Epithelial cell of esophagus (primary cell): ENCODE measurements around the gene SELENOO.

Experiments used
- DNase-seq: peaks from one replicate; pipeline ENCODE4 v3.0.0; 2010; ENCODE audit warnings: low read depth
- H3K4me3 ChIP-seq: 2 replicates; pipeline ENCODE4 v1.5.1; 2011; ENCODE audit warnings: mild to moderate bottlenecking, low read length, control low read depth
- TF ChIP-seq, protein P1 (sequence below): IDR thresholded peaks from 2 replicates; pipeline ENCODE4 v1.5.1; 2011; ENCODE audit warnings: low read depth, mild to moderate bottlenecking, low read length, control low read depth, inconsistent platforms; ENCODE audit not compliant: insufficient read depth; ENCODE audit errors: missing control alignments

The SELENOO gene

GRCh38 chr22:50178871-50179869, 21.6 kb upstream of the SELENOO start:
- DNase-seq = no peak
- H3K4me3 ChIP-seq = no peak overlapping the region
- TF ChIP-seq, protein P1, sequence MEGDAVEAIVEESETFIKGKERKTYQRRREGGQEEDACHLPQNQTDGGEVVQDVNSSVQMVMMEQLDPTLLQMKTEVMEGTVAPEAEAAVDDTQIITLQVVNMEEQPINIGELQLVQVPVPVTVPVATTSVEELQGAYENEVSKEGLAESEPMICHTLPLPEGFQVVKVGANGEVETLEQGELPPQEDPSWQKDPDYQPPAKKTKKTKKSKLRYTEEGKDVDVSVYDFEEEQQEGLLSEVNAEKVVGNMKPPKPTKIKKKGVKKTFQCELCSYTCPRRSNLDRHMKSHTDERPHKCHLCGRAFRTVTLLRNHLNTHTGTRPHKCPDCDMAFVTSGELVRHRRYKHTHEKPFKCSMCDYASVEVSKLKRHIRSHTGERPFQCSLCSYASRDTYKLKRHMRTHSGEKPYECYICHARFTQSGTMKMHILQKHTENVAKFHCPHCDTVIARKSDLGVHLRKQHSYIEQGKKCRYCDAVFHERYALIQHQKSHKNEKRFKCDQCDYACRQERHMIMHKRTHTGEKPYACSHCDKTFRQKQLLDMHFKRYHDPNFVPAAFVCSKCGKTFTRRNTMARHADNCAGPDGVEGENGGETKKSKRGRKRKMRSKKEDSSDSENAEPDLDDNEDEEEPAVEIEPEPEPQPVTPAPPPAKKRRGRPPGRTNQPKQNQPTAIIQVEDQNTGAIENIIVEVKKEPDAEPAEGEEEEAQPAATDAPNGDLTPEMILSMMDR = no peak

DNA sequence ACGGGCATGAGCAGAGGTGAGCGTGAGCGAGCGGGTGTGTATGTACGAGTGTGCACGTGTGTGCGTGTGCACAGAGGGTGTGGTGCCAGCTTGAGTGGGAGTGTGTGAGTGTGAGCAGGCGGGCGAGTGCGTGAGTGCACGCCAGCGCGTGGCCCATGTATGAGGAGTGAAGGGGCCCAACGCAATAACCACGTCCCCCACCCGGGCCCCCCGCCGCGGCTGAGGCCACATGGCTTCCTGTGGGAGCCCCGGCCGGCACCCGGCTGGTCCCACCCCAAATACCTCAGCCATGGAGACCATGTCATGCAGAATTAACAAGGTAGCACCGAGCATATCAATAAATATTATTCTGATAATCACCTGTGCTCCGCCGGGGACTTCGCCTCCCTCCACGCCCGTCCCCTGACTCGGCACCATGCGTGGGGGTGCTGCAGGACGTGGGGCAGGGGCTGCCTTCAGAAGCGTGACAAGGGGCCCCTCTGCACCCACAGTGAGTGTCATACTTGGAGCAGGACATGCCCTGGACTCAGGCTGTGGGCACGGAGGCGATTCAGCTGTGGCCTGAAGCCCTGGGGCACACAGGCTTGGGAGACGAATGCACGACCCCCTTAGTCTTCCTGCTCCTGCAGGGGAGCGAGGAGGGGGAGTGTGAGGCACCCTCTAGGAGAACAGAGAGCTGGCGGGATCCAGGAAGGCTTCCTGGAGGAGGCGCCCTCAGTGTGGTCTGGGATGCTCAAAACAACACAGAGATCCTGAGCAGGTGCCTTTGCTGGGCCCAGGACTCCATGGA, 20.7 kb upstream of the SELENOO start:
- H3K4me3 ChIP-seq = no peak overlapping the region
- TF ChIP-seq, protein P1 = no peak
- DNase-seq = no peak

DNA sequence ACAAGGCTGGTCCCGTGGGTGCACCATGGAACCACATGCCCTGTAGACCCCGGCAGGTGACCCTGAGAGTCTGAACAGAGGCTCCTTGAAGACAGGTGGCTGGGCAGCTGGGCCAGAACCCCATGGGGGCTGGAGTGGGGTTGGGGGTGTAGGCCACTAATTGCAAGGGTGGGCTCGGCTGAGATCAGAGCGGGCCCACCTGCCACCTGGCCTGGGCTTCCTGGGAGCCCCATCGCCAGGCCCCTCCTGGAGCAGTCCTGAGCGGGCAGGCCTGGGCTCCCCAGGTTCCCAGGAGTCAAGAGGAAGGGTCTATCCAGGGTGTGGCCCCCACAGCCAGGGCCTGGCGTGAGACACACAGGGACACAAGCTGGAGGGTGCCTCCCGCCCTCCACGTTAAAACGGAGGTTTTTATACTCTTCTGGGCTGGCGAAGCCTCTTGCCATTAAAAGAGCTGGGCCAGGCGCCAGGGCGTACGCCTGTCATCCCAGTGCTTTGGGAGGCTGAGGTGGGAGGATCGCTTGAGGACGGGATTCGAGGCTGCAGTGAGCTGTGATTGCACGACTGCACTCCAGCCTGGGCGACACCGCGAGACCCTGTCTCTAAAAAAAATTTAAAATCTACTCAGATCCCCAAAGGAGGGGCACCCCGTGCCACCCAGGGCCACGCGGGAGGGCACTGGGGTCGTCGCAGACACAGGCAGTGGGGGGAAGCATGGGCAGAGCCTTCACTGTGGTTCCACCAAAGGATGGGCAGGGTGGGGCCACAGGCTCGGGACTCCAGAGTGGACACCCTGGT, 19.9 kb upstream of the SELENOO start:
- no peak overlapping the region for H3K4me3 ChIP-seq
- TF ChIP-seq, protein P1 = no peak
- DNase-seq = no peak

DNA sequence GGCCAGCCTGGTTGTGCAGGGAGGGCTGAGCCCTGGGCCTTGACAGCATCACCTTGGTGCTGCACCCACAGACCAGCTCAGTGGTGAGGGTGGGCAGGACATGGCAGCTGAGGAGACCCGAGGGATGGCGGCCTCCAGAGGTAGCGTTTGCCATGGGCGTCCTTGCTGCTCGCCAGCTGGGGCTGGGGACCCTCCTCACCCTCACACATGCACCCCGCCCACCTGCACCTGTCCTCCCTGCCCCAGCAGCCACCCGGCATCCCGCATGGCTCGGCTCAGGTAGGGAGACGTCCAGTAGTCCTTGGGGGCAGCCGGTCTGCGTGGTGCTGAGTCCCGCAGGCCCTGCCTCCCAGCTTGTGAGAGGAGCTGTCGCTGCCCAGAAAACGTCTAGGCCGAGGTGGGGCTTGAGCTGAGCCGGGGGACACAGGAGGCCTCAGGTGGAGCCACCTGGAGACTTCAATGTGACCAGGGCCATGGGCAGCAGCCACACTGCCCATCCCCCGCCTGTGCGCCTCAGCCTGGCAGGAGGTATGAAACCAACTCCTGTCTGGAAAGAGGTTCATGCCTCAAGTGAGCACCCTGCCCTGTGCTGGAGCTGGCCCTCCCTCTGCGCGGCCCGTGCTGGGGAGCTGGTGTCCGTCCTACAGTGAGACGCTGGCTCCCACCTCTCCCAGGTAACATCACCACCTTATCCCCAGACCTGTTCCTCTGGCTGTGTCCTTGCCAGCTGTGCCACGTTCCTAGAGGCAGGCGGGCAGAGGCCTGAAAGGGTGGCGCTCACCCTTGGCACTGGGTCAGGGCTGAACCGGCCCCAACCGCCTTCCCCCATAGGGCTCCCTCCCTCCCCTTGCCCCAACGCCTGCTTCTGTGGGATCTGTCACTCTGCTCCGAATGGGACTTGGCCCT, 18.4 kb upstream of the SELENOO start:
- TF ChIP-seq, protein P1 = no peak
- no peak overlapping the region for H3K4me3 ChIP-seq
- no peak for DNase-seq

GRCh38 chr22:50183141-50183971, 17.5 kb upstream of the SELENOO start:
- no peak overlapping the region for H3K4me3 ChIP-seq
- TF ChIP-seq, protein P1 = no peak

More at GRCh38 chr22:50183141-50183971, 17.5 kb upstream of the SELENOO start:
- DNase-seq = no peak
